Panc1 (cell line): ENCODE measurements around the gene CTRB1. TPM values are rescaled to one million over a fixed set of nuclear protein-coding genes. Genes with fewer than 3 reads are reported as not detected.

Experiments
- ATAC-seq: fragments of 200-7000 bp; cut with Tn5 transposase; 2 replicates; pipeline ENCODE4 v1.9.1; 2020; ENCODE audit warnings: mild to moderate bottlenecking, moderate library complexity
- BruUV-seq: library from RNA; stranded (reverse); fragments of 400-500 nt; replicated peaks from 2 replicates; lab custom pipeline; 2021; lab: Mats Ljungman, UMichigan
- CTCF ChIA-PET: fragments of 300-600 bp; sonication (Branson Sonifier 250); formaldehyde crosslinking; loops from one replicate; lab custom pipeline; 2022; ENCODE audit warnings: antibody characterized with exemption; lab: Charles Lee
- POLR2A ChIA-PET: fragments of 300-600 bp; sonication (Branson Sonifier 250); formaldehyde crosslinking; loops from one replicate; lab custom pipeline; 2022; ENCODE audit warnings: antibody characterized with exemption; lab: Charles Lee
- DNase-seq: peaks from one replicate; pipeline ENCODE4 v3.0.0-alpha.2; 2010; ENCODE audit warnings: low read depth, low spot score
- H3K27ac ChIP-seq: 2 replicates; pipeline ENCODE4 v1.5.1; 2011; ENCODE audit warnings: mild to moderate bottlenecking, low read length, inconsistent platforms
- H3K27me3 ChIP-seq: fragments of 200-500 bp; sonication (Bioruptor generic); 2 replicates; pipeline ENCODE4 v1.6.0; 2014; ENCODE audit warnings: low read length, inconsistent platforms; ENCODE audit not compliant: control insufficient read depth, insufficient read depth
- H3K36me3 ChIP-seq: fragments of 200-500 bp; sonication (Bioruptor generic); 2 replicates; pipeline ENCODE4 v1.5.1; 2014; ENCODE audit warnings: inconsistent platforms, mild to moderate bottlenecking, low read length, moderate library complexity; ENCODE audit not compliant: control insufficient read depth, insufficient read depth
- H3K4me1 ChIP-seq: 2 replicates; pipeline ENCODE4 v1.5.1; 2011; ENCODE audit warnings: inconsistent platforms, mild to moderate bottlenecking, low read length, moderate library complexity; ENCODE audit not compliant: control insufficient read depth, insufficient read depth
- H3K4me3 ChIP-seq, 2 experiments: 2 replicates each; pipeline ENCODE4 v1.5.1; 2011 to 2012; ENCODE audit warnings: low read depth in 2 of 2, low read length in 2 of 2, mild to moderate bottlenecking in 2 of 2, inconsistent platforms in 1 of 2, moderate library complexity in 1 of 2
- H3K9me3 ChIP-seq: fragments of 200-500 bp; sonication (Bioruptor generic); 2 replicates; pipeline ENCODE4 v1.5.1; 2014; ENCODE audit warnings: low read depth, mild to moderate bottlenecking, inconsistent platforms, low read length, moderate library complexity; ENCODE audit not compliant: control insufficient read depth, insufficient read depth
- POLR2AphosphoS5 ChIP-seq: IDR thresholded peaks from 2 replicates; pipeline ENCODE4 v1.6.1; 2012; ENCODE audit warnings: mild to moderate bottlenecking, low read depth, low read length, moderate library complexity
- REST ChIP-seq, 2 experiments: IDR thresholded peaks; 2 replicates each; pipeline ENCODE4 v1.6.1; 2011 to 2012; ENCODE audit warnings: low read depth in 2 of 2, control low read depth in 1 of 2, low read length in 1 of 2, mild to moderate bottlenecking in 1 of 2, moderate library complexity in 1 of 2; ENCODE audit not compliant: insufficient read depth in 1 of 2
- SIN3A ChIP-seq: IDR thresholded peaks from 2 replicates; pipeline ENCODE4 v1.6.1; 2012; ENCODE audit warnings: low read depth, mild to moderate bottlenecking, low read length, moderate library complexity, borderline replicate concordance; ENCODE audit not compliant: insufficient read depth
- TCF7L2 ChIP-seq: IDR thresholded peaks from 2 replicates; pipeline ENCODE4 v1.6.1; 2011; ENCODE audit warnings: mild to moderate bottlenecking, low read depth, low read length, inconsistent platforms
- in situ Hi-C: cut with HindIII; loops from 2 replicates; pipeline ENCODE4 v1.10.0; 2016; ENCODE audit warnings: low sequenced_read_pairs, low pct_unique_long_range_greater_than_20kb
- intact Hi-C: fragments of 100-400 bp; cut with micrococcal nuclease; formaldehyde crosslinking; loops from one replicate; pipeline ENCODE4 v1.10.0; 2022; ENCODE audit not compliant: unreplicated experiment
- total RNA-seq: library from RNA; stranded (reverse); gene quantifications from one replicate; pipeline ENCODE4 v1.2.1, GENCODE V29; 2021; ENCODE audit not compliant: unreplicated experiment
- TF ChIP-seq, protein P1 (sequence below): fragments of 450-650 bp; IDR thresholded peaks from 2 replicates; pipeline ENCODE4 v1.5.1; 2017; ENCODE audit warnings: mild to moderate bottlenecking

CTRB1 gene
- total RNA-seq, 1 experiment from 2014 or later = 2.7 TPM

- Histone ChIP-seq H3K27ac (no peak overlapping the region), H3K4me3 (no peak overlapping the region), H3K4me1 (no peaks in the 10 kb centered on the region), H3K36me3 (no peaks in the 10 kb centered on the region), H3K9me3 (no peaks in the 10 kb centered on the region), H3K27me3 (no peaks in the 10 kb centered on the region)
- CTCF ChIA-PET = interaction anchor here (0.7 kb wide), 1 partner anchor 15 kb away, joined by 3 read pairs; no protein-coding TSS in a partner anchor
- BruUV-seq = no TSS peak
- POLR2A ChIA-PET = interaction anchor here (0.6 kb wide), 1 partner anchor 25 kb away, joined by 5 read pairs; no protein-coding TSS in a partner anchor
- TF ChIP-seq SIN3A (no peak), REST (IDR thresholded peaks at IDR 0.05; ENCODE audit: insufficient read depth in 1 of 2, low read depth in 2 of 2, low read length in 1 of 2) (no peak), TCF7L2 (no peak)
- ATAC-seq (no peak), DNase-seq (no peak)
- in situ Hi-C loops (no loop called here), intact Hi-C loops (no loop called here)
Observed at GRCh38 chr16:75217389-75217851, 1.4 kb upstream of the CTRB1 start.

GRCh38 chr16:75219088-75219487, 300 bp downstream of the CTRB1 start:
- TF ChIP-seq REST (IDR thresholded peaks at IDR 0.05; ENCODE audit: insufficient read depth in 1 of 2, low read depth in 2 of 2, low read length in 1 of 2) (no peak), TCF7L2 (no peak), POLR2AphosphoS5 (no peak), SIN3A (no peak)
- TF ChIP-seq, protein P1, sequence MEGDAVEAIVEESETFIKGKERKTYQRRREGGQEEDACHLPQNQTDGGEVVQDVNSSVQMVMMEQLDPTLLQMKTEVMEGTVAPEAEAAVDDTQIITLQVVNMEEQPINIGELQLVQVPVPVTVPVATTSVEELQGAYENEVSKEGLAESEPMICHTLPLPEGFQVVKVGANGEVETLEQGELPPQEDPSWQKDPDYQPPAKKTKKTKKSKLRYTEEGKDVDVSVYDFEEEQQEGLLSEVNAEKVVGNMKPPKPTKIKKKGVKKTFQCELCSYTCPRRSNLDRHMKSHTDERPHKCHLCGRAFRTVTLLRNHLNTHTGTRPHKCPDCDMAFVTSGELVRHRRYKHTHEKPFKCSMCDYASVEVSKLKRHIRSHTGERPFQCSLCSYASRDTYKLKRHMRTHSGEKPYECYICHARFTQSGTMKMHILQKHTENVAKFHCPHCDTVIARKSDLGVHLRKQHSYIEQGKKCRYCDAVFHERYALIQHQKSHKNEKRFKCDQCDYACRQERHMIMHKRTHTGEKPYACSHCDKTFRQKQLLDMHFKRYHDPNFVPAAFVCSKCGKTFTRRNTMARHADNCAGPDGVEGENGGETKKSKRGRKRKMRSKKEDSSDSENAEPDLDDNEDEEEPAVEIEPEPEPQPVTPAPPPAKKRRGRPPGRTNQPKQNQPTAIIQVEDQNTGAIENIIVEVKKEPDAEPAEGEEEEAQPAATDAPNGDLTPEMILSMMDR = no peak
- no peaks in the 10 kb centered on the region for H3K9me3 ChIP-seq
- ChIA-PET POLR2A (no interaction called here), CTCF (no interaction called here)
- H3K27ac ChIP-seq = no peak overlapping the region
- in situ Hi-C loops (no loop called here), intact Hi-C loops (no loop called here)
- H3K4me1 ChIP-seq = no peaks in the 10 kb centered on the region
- H3K4me3 ChIP-seq = no peak overlapping the region
- H3K36me3 ChIP-seq = no peaks in the 10 kb centered on the region
- H3K27me3 ChIP-seq = no peaks in the 10 kb centered on the region
- no peak for DNase-seq
- no TSS peak for BruUV-seq
- no peak for ATAC-seq
